IMR-90 (cell line): ENCODE measurements around the gene LCP1.

Source experiments
- CTCF ChIP-seq: conservative IDR thresholded peaks from 2 replicates; pipeline ENCODE4 v1.5.1; 2012; ENCODE audit warnings: mild to moderate bottlenecking, low read depth, low read length, improper control_type of control experiment
- ELK1 ChIP-seq: fragments of 150-350 bp; IDR thresholded peaks from 2 replicates; pipeline ENCODE4 v1.6.1; 2016; ENCODE audit warnings: low read depth, mild to moderate bottlenecking, low read length, moderate library complexity, borderline replicate concordance
- MAFK ChIP-seq: IDR thresholded peaks from 2 replicates; pipeline ENCODE4 v1.6.1; 2012; ENCODE audit warnings: low read depth, low read length, improper control_type of control experiment
- NFE2L2 ChIP-seq: fragments of 150-350 bp; IDR thresholded peaks from 2 replicates; pipeline ENCODE4 v1.6.1; 2016; ENCODE audit warnings: low read depth, mild to moderate bottlenecking, low read length
- POLR2A ChIP-seq: IDR thresholded peaks from 2 replicates; pipeline ENCODE4 v1.6.1; 2012; ENCODE audit warnings: mild to moderate bottlenecking, low read depth, low read length

- TF ChIP-seq MAFK (no peak), NFE2L2 (no peak), CTCF (no peak), ELK1 (no peak), POLR2A (no peak)
These were observed 5.2 kb downstream of the LCP1 start for GRCh38 chr13:46176756-46177155.
